CD4-positive, alpha-beta T cell treated with Interleukin-4 for 1 hour (primary cell): ENCODE measurements around the gene R3HDML.
"Not testable (repeated sequence)": the region's sequence is repeated elsewhere in the genome, so short reads cannot be mapped to it uniquely, and the experiment has no call there.

Source experiments
- DNase-seq, 2 donors: peaks; one replicate each; pipeline ENCODE4 v3.0.0-alpha.2; 2020 to 2022

R3HDML gene

GRCh38 chr20:44336725-44337380, at the start of gene R3HDML:
TSS of gene R3HDML (plus strand) at chr20:44337043. CDS start at chr20:44337158, 115 bp downstream.
- no peak for DNase-seq

- DNase-seq, result no peak
These were observed 49.4 kb upstream of the R3HDML start for GRCh38 chr20:44287272-44288097.

- DNase-seq, result peak in 1 of 2 donors; percentile 28
These were observed 48.6 kb upstream of the R3HDML start for GRCh38 chr20:44288252-44288651.

- DNase-seq, result no peak
These were observed 45.1 kb upstream of the R3HDML start for GRCh38 chr20:44291754-44292153.

GRCh38 chr20:44296011-44296410, 40.8 kb upstream of the R3HDML start:
- DNase-seq, result no peak

- no peak for DNase-seq
These were observed 39.1 kb upstream of the R3HDML start for GRCh38 chr20:44297721-44298120.

GRCh38 chr20:44299011-44299535, 37.8 kb upstream of the R3HDML start:
- not testable (repeated sequence) for DNase-seq

GRCh38 chr20:44301285-44301684, 35.6 kb upstream of the R3HDML start:
- no peak for DNase-seq

- DNase-seq, result no peak
These were observed 34.7 kb upstream of the R3HDML start for GRCh38 chr20:44302026-44302669.

GRCh38 chr20:44302736-44303135, 34.1 kb upstream of the R3HDML start:
- DNase-seq, result no peak

- DNase-seq, result no peak
These were observed 32.5 kb upstream of the R3HDML start for GRCh38 chr20:44304383-44304782.

GRCh38 chr20:44306927-44307326, 29.9 kb upstream of the R3HDML start:
- no peak for DNase-seq

- peak in 1 of 2 donors; percentile 7 for DNase-seq
These were observed 26.8 kb upstream of the R3HDML start for GRCh38 chr20:44309763-44310663.

GRCh38 chr20:44310664-44311639, 25.9 kb upstream of the R3HDML start, which contains the start of gene FITM2:
TSS of gene FITM2 (minus strand) at chr20:44311202. CDS start at chr20:44311148, 54 bp downstream.
- DNase-seq, result peak; percentile 98

- DNase-seq, result no peak
These were observed 22.0 kb upstream of the R3HDML start for GRCh38 chr20:44314870-44315269.

- no peak for DNase-seq
These were observed 16.9 kb upstream of the R3HDML start for GRCh38 chr20:44319839-44320422.

GRCh38 chr20:44324343-44324742, 12.5 kb upstream of the R3HDML start:
- DNase-seq, result no peak

- DNase-seq, result no peak
These were observed 10.3 kb upstream of the R3HDML start for GRCh38 chr20:44326391-44327159.

GRCh38 chr20:44327748-44328147, 9.1 kb upstream of the R3HDML start:
- DNase-seq, result not testable (repeated sequence)

- no peak for DNase-seq
These were observed 8.4 kb upstream of the R3HDML start for GRCh38 chr20:44328428-44328827.
